GM23338 (cell line): Measurements from ENCODE around the gene BTBD9. TPM values are rescaled to one million over a fixed set of nuclear protein-coding genes. Genes with fewer than 3 reads are reported as not detected.

Experiments
- ATAC-seq: fragments of 200-7000 bp; cut with Tn5 transposase; 3 replicates; pipeline ENCODE4 v1.9.1; 2020
- DNase-seq: peaks from one replicate; pipeline ENCODE4 v3.0.0-alpha.2; 2015; ENCODE audit warnings: low spot score
- H2AFZ ChIP-seq: fragments of 200-600 bp; sonication (generic); 2 replicates; pipeline ENCODE4 v1.8.0; 2016; ENCODE audit warnings: antibody characterized with exemption, mild to moderate bottlenecking, moderate library complexity
- H3F3A ChIP-seq: fragments of 200-600 bp; sonication (generic); replicated peaks from 2 replicates; pipeline ENCODE4 v1.8.0; 2017; ENCODE audit warnings: antibody characterized with exemption, mixed run types, low read depth
- H3K27ac ChIP-seq: fragments of 200-600 bp; sonication (generic); 2 replicates; pipeline ENCODE4 v1.6.1; 2016; ENCODE audit warnings: low read depth
- H3K27me3 ChIP-seq: fragments of 200-600 bp; sonication (generic); 2 replicates; pipeline ENCODE4 v1.8.0; 2016; ENCODE audit warnings: mild to moderate bottlenecking, mixed run types, moderate library complexity; ENCODE audit not compliant: insufficient read depth
- H3K36me3 ChIP-seq: fragments of 200-600 bp; sonication (generic); 2 replicates; pipeline ENCODE4 v1.8.0; 2016; ENCODE audit warnings: mild to moderate bottlenecking; ENCODE audit not compliant: insufficient read depth
- H3K4me1 ChIP-seq: fragments of 200-600 bp; sonication (generic); 2 replicates; pipeline ENCODE4 v1.8.0; 2016; ENCODE audit warnings: mild to moderate bottlenecking, moderate library complexity; ENCODE audit not compliant: insufficient read depth
- H3K4me2 ChIP-seq: fragments of 200-600 bp; sonication (generic); 2 replicates; pipeline ENCODE4 v1.7.1; 2017; ENCODE audit warnings: mixed run types
- H3K4me3 ChIP-seq: fragments of 200-600 bp; sonication (generic); 2 replicates; pipeline ENCODE4 v1.6.1; 2016; ENCODE audit warnings: mixed run types
- H3K79me2 ChIP-seq: fragments of 200-600 bp; sonication (generic); replicated peaks from 2 replicates; pipeline ENCODE4 v1.8.0; 2017; ENCODE audit warnings: mild to moderate bottlenecking; ENCODE audit not compliant: insufficient read depth
- H3K9me2 ChIP-seq: fragments of 200-600 bp; sonication (generic); 2 replicates; pipeline ENCODE4 v1.8.0; 2017; ENCODE audit not compliant: insufficient read depth
- H4K20me1 ChIP-seq: fragments of 200-600 bp; sonication (generic); replicated peaks from 2 replicates; pipeline ENCODE4 v1.8.0; 2017; ENCODE audit warnings: mild to moderate bottlenecking; ENCODE audit not compliant: insufficient read depth
- H3K27ac Mint-ChIP-seq: 2 replicates; pipeline ENCODE4 v1.8.0; 2020; ENCODE audit warnings: inconsistent platforms, mild to moderate bottlenecking, moderate library complexity, mixed read lengths
- H3K27me3 Mint-ChIP-seq: 3 replicates; pipeline ENCODE4 v1.8.0; 2022; ENCODE audit warnings: low read depth, mild to moderate bottlenecking, moderate library complexity, mixed read lengths, inconsistent platforms; ENCODE audit not compliant: insufficient read depth, poor library complexity
- H3K36me3 Mint-ChIP-seq: 3 replicates; pipeline ENCODE4 v1.8.0; 2021; ENCODE audit warnings: low read depth, mild to moderate bottlenecking, inconsistent platforms, moderate library complexity, mixed read lengths
- H3K4me1 Mint-ChIP-seq: 3 replicates; pipeline ENCODE4 v1.8.0; 2020; ENCODE audit warnings: mild to moderate bottlenecking, inconsistent platforms, mixed read lengths
- H3K4me3 Mint-ChIP-seq: 3 replicates; pipeline ENCODE4 v1.8.0; 2021; ENCODE audit warnings: moderate library complexity, mild to moderate bottlenecking, inconsistent platforms, mixed read lengths
- H3K9me3 Mint-ChIP-seq: 3 replicates; pipeline ENCODE4 v1.8.0; 2020; ENCODE audit warnings: moderate library complexity, mild to moderate bottlenecking, inconsistent platforms, mixed read lengths
- CREB1 ChIP-seq: fragments of 250-450 bp; sonication (Bioruptor Pico); IDR thresholded peaks from 2 replicates; pipeline ENCODE4 v1.5.0; 2020; ENCODE audit warnings: low read depth, mild to moderate bottlenecking, moderate library complexity
- CTCF ChIP-seq, 2 experiments: fragments of 200-600 bp in 1 of 2; sonication (generic) in 1 of 2; conservative IDR thresholded peaks; 2 replicates each; pipeline versions ENCODE4 v1.5.1 to v1.6.1; 2016 to 2017; ENCODE audit warnings: antibody characterized with exemption in 2 of 2, low read depth in 2 of 2, mild to moderate bottlenecking in 2 of 2, moderate library complexity in 1 of 2
- ETS1 ChIP-seq: IDR thresholded peaks from 2 replicates; pipeline ENCODE4 v1.6.1; 2016; ENCODE audit warnings: antibody characterized with exemption
- EZH2 ChIP-seq: fragments of 200-600 bp; sonication (generic); IDR thresholded peaks from one replicate; pipeline ENCODE4 v1.8.0; 2017; ENCODE audit warnings: antibody characterized with exemption, mild to moderate bottlenecking, low read depth; ENCODE audit not compliant: unreplicated experiment
- EZH2phosphoT487 ChIP-seq: fragments of 200-600 bp; sonication (generic); IDR thresholded peaks from one replicate; pipeline ENCODE4 v1.8.1; 2018; ENCODE audit warnings: antibody characterized with exemption; ENCODE audit not compliant: unreplicated experiment
- JUNB ChIP-seq: IDR thresholded peaks from one replicate; pipeline ENCODE4 v1.6.1; 2016; ENCODE audit warnings: antibody characterized with exemption; ENCODE audit not compliant: unreplicated experiment
- NANOG ChIP-seq: IDR thresholded peaks from 2 replicates; pipeline ENCODE4 v1.6.1; 2016; ENCODE audit warnings: antibody characterized with exemption, borderline replicate concordance
- POLR2AphosphoS5 ChIP-seq: IDR thresholded peaks from 2 replicates; pipeline ENCODE4 v1.6.1; 2016; ENCODE audit warnings: antibody characterized with exemption, low read depth
- STAT1 ChIP-seq: IDR thresholded peaks from one replicate; pipeline ENCODE4 v1.6.1; 2016; ENCODE audit warnings: antibody characterized with exemption; ENCODE audit not compliant: unreplicated experiment
- ZNF114 ChIP-seq: fragments of 250-450 bp; sonication (Bioruptor Pico); IDR thresholded peaks from 2 replicates; pipeline ENCODE4 v1.5.0; 2020; ENCODE audit warnings: mild to moderate bottlenecking, moderate library complexity
- ZNF331 ChIP-seq: fragments of 250-450 bp; sonication (Bioruptor Pico); IDR thresholded peaks from 2 replicates; pipeline ENCODE4 v1.5.0; 2020; ENCODE audit warnings: low read depth, mild to moderate bottlenecking, moderate library complexity
- polyA plus RNA-seq: library from polyadenylated mRNA; unstranded; fragments of >200 nt; fragmentation: Nextera tagmentation; extraction: Ambion mirVana; gene quantifications from 2 replicates; pipeline ENCODE4 v1.2.1, GENCODE V29; 2016
- total RNA-seq: library from RNA; depleted of rRNA; stranded (reverse); fragments of >200 nt; shearing (Covaris generic); gene quantifications from 2 replicates; pipeline ENCODE4 v1.2.3, GENCODE V29; 2014
- TF ChIP-seq, protein P1 (sequence below): IDR thresholded peaks from one replicate; pipeline ENCODE4 v1.6.1; 2018; ENCODE audit warnings: antibody characterized with exemption; ENCODE audit not compliant: unreplicated experiment

Gene BTBD9
- total and polyA plus RNA-seq, 2 experiments from 2014 or later: 4.2 to 5.3 TPM

- TF ChIP-seq, protein P1, sequence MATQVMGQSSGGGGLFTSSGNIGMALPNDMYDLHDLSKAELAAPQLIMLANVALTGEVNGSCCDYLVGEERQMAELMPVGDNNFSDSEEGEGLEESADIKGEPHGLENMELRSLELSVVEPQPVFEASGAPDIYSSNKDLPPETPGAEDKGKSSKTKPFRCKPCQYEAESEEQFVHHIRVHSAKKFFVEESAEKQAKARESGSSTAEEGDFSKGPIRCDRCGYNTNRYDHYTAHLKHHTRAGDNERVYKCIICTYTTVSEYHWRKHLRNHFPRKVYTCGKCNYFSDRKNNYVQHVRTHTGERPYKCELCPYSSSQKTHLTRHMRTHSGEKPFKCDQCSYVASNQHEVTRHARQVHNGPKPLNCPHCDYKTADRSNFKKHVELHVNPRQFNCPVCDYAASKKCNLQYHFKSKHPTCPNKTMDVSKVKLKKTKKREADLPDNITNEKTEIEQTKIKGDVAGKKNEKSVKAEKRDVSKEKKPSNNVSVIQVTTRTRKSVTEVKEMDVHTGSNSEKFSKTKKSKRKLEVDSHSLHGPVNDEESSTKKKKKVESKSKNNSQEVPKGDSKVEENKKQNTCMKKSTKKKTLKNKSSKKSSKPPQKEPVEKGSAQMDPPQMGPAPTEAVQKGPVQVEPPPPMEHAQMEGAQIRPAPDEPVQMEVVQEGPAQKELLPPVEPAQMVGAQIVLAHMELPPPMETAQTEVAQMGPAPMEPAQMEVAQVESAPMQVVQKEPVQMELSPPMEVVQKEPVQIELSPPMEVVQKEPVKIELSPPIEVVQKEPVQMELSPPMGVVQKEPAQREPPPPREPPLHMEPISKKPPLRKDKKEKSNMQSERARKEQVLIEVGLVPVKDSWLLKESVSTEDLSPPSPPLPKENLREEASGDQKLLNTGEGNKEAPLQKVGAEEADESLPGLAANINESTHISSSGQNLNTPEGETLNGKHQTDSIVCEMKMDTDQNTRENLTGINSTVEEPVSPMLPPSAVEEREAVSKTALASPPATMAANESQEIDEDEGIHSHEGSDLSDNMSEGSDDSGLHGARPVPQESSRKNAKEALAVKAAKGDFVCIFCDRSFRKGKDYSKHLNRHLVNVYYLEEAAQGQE: no peak
- no peak for TF ChIP-seq EZH2phosphoT487
- no peak for TF ChIP-seq CTCF (conservative IDR thresholded peaks at IDR 0.05; ENCODE audit: low read depth in 2 of 2)
- no peak for TF ChIP-seq STAT1
- TF ChIP-seq ZNF331 (CRISPR knock-in tag): no peak
- TF ChIP-seq EZH2: no peak
- no peak for TF ChIP-seq CREB1
- no peak for TF ChIP-seq ETS1
- TF ChIP-seq JUNB: no peak
- TF ChIP-seq NANOG: no peak
- TF ChIP-seq POLR2AphosphoS5: no peak
These were observed 46.3 kb downstream of the BTBD9 start (continued) for GRCh38 chr6:38593409-38593808.

DNA sequence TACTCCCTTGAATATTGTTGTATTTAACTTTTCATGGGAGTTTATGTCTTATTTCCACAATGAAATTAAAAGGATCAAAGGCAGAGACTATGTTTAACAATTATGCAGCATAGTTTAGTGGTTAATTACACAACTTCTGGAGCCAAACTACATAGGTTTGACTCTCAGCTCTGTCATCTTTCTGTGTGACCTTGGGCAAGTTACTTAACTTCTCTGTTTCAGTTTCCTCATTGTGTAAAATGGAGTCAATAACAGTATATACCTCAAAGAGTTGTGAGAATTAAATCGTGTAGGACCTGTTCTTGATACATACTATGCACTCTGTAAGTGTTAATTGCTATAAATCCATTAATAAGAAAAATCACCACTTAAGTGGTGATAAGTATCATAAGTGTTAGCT is 48.3 kb downstream of the BTBD9 start:
- TF ChIP-seq ZNF114 (CRISPR knock-in tag): no peak
- TF ChIP-seq, protein P1: no peak
- no peak for TF ChIP-seq NANOG
- H3K4me1 Mint-ChIP-seq: peaks cover 8% of the 10 kb centered on the region
- no peaks in the 10 kb centered on the region; the same call in 1 of the 2 replicates for H3K9me2 ChIP-seq
- ATAC-seq (no peak), DNase-seq (no peak)
- H3K27ac Mint-ChIP-seq: no peak overlapping the region
- H3K4me1 ChIP-seq: no peaks in the 10 kb centered on the region
- H3F3A ChIP-seq: no peaks in the 10 kb centered on the region
- H3K79me2 ChIP-seq: no peaks in the 10 kb centered on the region
- H3K27me3 Mint-ChIP-seq: no peaks in the 10 kb centered on the region
- no peak overlapping the region for H3K4me2 ChIP-seq
- H3K4me3 Mint-ChIP-seq: no peak overlapping the region
- no peaks in the 10 kb centered on the region for H3K36me3 ChIP-seq
- no peak overlapping the region for H2AFZ ChIP-seq
- no peak overlapping the region for H3K27ac ChIP-seq
- H3K4me3 ChIP-seq: no peak overlapping the region
- H3K27me3 ChIP-seq: no peaks in the 10 kb centered on the region
- H4K20me1 ChIP-seq: no peaks in the 10 kb centered on the region
- no peaks in the 10 kb centered on the region for H3K9me3 Mint-ChIP-seq
- H3K36me3 Mint-ChIP-seq: no peaks in the 10 kb centered on the region
